ENCODE results near the gene NELL2.

NELL2 gene

DNA sequence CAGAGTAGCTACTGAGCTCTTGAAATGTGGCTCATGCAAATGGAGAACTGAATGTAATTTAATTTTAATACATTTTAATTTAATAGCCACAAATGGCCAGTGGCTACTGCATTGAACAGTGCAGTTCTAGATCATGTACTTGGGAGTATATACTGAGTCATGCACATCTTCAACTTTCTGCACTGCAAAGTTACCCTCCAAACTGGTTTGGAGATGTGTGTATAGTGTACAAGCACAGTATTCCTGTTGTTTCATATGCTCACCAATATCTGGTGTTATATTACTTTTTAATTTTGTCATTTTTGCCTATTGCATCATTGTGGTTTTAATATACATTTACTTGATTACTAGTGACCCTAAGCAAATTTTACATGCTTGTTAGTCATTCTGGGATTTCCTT is 372.8 kb downstream of the NELL2 start:
- Histone ChIP-seq H3K4me3 (replicated peaks; ENCODE audit: low read depth, low read length) (no peak overlapping the region), H3K27me3 (replicated peaks; ENCODE audit: control insufficient read depth, insufficient read depth, low read length) (no peaks in the 10 kb centered on the region), H3K36me3 (ENCODE audit: control insufficient read depth, insufficient read depth, low read length) (no peaks in the 10 kb centered on the region)
- DNase-seq (ENCODE audit: extremely low read depth, insufficient read length): no peak
- TF ChIP-seq, protein P1, sequence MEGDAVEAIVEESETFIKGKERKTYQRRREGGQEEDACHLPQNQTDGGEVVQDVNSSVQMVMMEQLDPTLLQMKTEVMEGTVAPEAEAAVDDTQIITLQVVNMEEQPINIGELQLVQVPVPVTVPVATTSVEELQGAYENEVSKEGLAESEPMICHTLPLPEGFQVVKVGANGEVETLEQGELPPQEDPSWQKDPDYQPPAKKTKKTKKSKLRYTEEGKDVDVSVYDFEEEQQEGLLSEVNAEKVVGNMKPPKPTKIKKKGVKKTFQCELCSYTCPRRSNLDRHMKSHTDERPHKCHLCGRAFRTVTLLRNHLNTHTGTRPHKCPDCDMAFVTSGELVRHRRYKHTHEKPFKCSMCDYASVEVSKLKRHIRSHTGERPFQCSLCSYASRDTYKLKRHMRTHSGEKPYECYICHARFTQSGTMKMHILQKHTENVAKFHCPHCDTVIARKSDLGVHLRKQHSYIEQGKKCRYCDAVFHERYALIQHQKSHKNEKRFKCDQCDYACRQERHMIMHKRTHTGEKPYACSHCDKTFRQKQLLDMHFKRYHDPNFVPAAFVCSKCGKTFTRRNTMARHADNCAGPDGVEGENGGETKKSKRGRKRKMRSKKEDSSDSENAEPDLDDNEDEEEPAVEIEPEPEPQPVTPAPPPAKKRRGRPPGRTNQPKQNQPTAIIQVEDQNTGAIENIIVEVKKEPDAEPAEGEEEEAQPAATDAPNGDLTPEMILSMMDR (IDR thresholded peaks at IDR 0.05; ENCODE audit: insufficient read depth, low read length, poor library complexity, severe bottlenecking): no peak

- DNase-seq (ENCODE audit: extremely low read depth, insufficient read length): no peak
- Histone ChIP-seq H3K4me3 (replicated peaks; ENCODE audit: low read depth, low read length) (no peak overlapping the region), H3K27me3 (replicated peaks; ENCODE audit: control insufficient read depth, insufficient read depth, low read length) (no peaks in the 10 kb centered on the region), H3K36me3 (ENCODE audit: control insufficient read depth, insufficient read depth, low read length) (no peaks in the 10 kb centered on the region)
- TF ChIP-seq, protein P1 (IDR thresholded peaks at IDR 0.05; ENCODE audit: insufficient read depth, low read length, poor library complexity, severe bottlenecking): no peak
Observed at GRCh38 chr12:44502681-44503080, 373.4 kb downstream of the NELL2 start.

- TF ChIP-seq, protein P1 (IDR thresholded peaks at IDR 0.05; ENCODE audit: insufficient read depth, low read length, poor library complexity, severe bottlenecking): no peak
- no peaks in the 10 kb centered on the region for H3K27me3 ChIP-seq (replicated peaks; ENCODE audit: control insufficient read depth, insufficient read depth, low read length)
- DNase-seq (ENCODE audit: extremely low read depth, insufficient read length): no peak
- no peak overlapping the region for H3K4me3 ChIP-seq (replicated peaks; ENCODE audit: low read depth, low read length)
- no peaks in the 10 kb centered on the region for H3K36me3 ChIP-seq (ENCODE audit: control insufficient read depth, insufficient read depth, low read length)
Observed at GRCh38 chr12:44500423-44500822, 375.7 kb downstream of the NELL2 start.

DNA sequence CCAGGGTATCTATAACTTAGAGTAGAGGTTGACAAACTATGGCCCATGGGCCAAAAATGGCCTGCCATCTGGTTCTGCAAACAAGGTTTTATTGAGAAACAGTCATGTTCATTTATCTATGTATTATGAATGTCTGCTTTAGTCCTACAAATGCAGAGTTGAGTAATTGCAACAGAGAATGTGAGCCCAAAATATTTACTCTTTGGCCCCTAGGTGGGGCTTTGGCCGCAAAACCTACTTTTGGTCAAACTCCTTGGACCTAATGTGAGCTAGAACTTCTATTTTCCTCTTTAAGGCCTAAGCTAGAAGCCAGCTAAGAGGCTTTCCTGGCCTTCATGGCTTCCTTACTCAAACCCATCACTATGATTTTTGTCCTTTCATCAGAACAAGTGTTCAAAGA is 379.1 kb downstream of the NELL2 start:
- no peaks in the 10 kb centered on the region for H3K27me3 ChIP-seq (replicated peaks; ENCODE audit: control insufficient read depth, insufficient read depth, low read length)
- TF ChIP-seq, protein P1 (IDR thresholded peaks at IDR 0.05; ENCODE audit: insufficient read depth, low read length, poor library complexity, severe bottlenecking): peak; percentile 37
- no peaks in the 10 kb centered on the region for H3K36me3 ChIP-seq (ENCODE audit: control insufficient read depth, insufficient read depth, low read length)
- no peak overlapping the region for H3K4me3 ChIP-seq (replicated peaks; ENCODE audit: low read depth, low read length)
- DNase-seq (ENCODE audit: extremely low read depth, insufficient read length): no peak

DNA sequence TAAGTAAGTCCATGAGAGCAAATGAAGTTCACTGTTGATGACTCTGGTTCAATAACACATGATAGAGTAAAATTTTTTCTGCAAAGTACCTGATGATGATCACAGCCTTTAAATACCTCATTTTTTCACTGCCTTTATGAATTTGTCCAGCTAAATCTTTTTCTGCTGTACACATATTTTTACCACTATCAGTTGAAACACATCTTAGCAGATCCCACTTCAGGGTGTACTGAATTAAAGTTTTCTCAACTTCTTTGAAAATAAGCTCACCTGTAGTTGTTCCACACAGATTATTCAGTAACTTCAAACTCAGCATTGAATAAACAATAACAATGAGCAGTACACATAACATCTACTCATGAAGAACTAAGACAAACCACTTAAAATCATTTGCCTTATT is 385.9 kb downstream of the NELL2 start:
- Histone ChIP-seq H3K27me3 (replicated peaks; ENCODE audit: control insufficient read depth, insufficient read depth, low read length) (no peaks in the 10 kb centered on the region), H3K4me3 (replicated peaks; ENCODE audit: low read depth, low read length) (no peak overlapping the region), H3K36me3 (ENCODE audit: control insufficient read depth, insufficient read depth, low read length) (no peaks in the 10 kb centered on the region)
- TF ChIP-seq, protein P1 (IDR thresholded peaks at IDR 0.05; ENCODE audit: insufficient read depth, low read length, poor library complexity, severe bottlenecking): no peak
- DNase-seq (ENCODE audit: extremely low read depth, insufficient read length): no peak

DNA sequence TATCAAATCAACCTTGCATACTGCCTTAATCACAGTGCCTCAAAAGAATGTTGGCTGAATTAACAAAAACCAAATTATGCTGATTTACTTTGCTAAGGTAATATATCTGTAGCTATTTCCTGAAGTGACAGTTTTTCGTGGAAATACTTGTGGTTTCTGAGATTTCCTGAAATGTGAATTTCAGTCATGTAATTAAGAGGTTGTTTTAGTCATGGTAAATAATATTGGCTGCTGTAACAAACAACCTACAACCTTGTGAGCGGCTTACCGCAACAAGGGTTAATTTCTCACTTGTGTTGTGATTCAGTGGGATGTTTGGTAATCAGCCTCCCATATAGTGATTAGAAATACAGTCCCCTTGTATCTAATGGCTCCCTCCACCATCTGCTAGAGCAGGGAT is 387.9 kb downstream of the NELL2 start:
- no peak for DNase-seq (ENCODE audit: extremely low read depth, insufficient read length)
- TF ChIP-seq, protein P1 (IDR thresholded peaks at IDR 0.05; ENCODE audit: insufficient read depth, low read length, poor library complexity, severe bottlenecking): no peak
- H3K27me3 ChIP-seq (replicated peaks; ENCODE audit: control insufficient read depth, insufficient read depth, low read length): no peaks in the 10 kb centered on the region
- no peaks in the 10 kb centered on the region for H3K36me3 ChIP-seq (ENCODE audit: control insufficient read depth, insufficient read depth, low read length)
- no peak overlapping the region for H3K4me3 ChIP-seq (replicated peaks; ENCODE audit: low read depth, low read length)

All from GM06990 (cell line).